ENCODE data around the gene MLH3.
A peak's percentile ranks its signal among the peaks of the same experiment; 100 is the strongest.

The MLH3 gene

DNA sequence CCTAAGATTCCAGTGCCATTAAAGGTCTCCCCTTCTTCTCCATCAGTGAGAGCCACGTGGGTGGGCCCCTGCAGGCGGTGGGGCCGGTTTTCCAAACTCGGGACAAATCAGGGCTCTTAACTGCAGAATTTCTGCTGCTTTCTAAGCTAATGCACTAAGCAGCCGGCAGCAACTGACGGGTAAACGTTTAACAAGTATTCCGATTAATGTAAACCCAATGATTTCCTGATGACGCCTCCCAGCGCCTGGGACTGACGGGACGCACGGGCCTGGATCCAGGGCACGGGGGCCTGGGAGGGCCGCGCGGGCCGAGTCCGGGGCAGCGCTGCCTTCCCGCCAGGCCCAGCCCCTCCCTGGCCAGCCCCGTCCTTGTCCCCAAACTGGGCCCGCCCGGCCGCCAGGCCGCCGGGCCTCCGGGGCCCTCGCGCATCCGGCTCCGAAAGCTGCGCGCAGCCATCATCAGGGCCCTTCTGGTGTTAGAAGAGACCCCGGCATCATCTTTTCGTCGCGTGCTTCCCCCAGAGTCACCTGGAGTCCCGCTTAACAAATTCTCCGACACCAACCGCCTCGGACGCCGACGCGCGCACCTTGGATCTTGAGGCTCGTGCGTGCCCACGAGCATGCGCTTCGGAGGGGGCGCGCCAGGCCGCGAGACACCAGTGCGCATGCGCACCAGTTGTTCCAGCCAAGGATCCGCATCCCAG lies at the start of gene MLH3:
Gene MLH3, minus strand, starts transcription at position 616 of the 704 bp plus-strand sequence. CDS start 1,812 bp downstream, outside the sequence.
- peak; percentile 91 for DNase-seq (ENCODE audit: low spot score)
- TF ChIP-seq, protein P1, sequence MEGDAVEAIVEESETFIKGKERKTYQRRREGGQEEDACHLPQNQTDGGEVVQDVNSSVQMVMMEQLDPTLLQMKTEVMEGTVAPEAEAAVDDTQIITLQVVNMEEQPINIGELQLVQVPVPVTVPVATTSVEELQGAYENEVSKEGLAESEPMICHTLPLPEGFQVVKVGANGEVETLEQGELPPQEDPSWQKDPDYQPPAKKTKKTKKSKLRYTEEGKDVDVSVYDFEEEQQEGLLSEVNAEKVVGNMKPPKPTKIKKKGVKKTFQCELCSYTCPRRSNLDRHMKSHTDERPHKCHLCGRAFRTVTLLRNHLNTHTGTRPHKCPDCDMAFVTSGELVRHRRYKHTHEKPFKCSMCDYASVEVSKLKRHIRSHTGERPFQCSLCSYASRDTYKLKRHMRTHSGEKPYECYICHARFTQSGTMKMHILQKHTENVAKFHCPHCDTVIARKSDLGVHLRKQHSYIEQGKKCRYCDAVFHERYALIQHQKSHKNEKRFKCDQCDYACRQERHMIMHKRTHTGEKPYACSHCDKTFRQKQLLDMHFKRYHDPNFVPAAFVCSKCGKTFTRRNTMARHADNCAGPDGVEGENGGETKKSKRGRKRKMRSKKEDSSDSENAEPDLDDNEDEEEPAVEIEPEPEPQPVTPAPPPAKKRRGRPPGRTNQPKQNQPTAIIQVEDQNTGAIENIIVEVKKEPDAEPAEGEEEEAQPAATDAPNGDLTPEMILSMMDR (IDR thresholded peaks at IDR 0.05; ENCODE audit: extremely low read depth, missing control alignments): no peak

DNA sequence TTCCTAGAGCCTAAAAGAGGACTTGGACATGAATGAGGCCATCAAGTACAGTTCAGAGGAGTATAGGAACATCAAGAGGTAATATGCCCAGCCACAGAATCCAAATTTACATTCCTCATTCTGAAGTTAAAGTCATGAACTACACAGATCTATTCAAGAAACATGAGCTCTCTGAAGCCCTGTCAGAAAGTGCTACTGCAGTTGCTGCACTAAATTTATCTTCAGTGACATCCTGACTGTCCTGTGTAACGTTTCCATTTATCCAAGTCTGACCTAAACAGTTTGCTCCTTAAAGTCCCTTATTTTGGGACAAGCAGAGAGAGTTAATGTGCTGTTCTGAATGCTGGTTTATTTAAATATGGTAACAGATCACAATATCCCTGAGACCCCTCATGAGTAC lies 47.4 kb upstream of the MLH3 start:
- DNase-seq (ENCODE audit: low spot score): no peak
- TF ChIP-seq, protein P1 (IDR thresholded peaks at IDR 0.05; ENCODE audit: extremely low read depth, missing control alignments): no peak

DNA sequence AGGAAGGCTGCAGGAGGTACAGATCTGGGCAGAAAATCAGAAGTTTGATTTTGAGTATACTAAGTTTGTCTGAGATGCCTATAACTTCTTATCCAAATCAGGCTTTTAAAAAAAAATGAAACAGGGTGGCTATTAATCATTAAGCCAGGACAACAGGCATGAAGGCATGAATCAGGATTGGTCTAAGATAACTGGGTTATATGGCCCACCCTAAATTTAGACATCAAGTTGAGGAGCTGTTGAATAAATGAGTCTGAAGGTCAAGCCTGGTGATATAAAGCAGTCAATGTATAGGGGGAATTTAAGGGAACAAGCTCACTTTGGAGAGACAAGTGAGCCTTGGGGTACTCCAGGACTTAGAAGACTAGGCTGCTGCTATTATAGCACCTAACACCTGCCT lies 46.9 kb upstream of the MLH3 start:
- no peak for DNase-seq (ENCODE audit: low spot score)
- TF ChIP-seq, protein P1 (IDR thresholded peaks at IDR 0.05; ENCODE audit: extremely low read depth, missing control alignments): no peak

DNA sequence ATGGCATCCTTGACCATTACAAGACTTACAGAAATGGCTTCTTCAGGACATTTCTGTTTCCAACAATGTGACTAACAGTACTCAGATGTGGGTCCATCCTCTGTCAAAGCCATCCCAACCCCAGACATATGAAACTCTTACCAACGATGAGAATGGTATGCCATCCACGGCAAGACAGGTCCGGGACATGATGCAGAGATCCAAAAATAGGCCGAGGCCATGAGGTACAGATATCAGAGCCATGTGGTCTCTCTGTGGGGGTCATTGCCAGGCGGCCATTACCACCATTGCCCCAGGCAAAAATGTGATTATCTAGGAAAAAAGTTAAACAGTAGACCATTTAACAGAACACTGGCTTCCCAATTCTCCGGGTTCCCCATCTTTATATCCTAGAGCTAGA lies 45.7 kb upstream of the MLH3 start:
- TF ChIP-seq, protein P1 (IDR thresholded peaks at IDR 0.05; ENCODE audit: extremely low read depth, missing control alignments): no peak
- DNase-seq (ENCODE audit: low spot score): no peak

DNA sequence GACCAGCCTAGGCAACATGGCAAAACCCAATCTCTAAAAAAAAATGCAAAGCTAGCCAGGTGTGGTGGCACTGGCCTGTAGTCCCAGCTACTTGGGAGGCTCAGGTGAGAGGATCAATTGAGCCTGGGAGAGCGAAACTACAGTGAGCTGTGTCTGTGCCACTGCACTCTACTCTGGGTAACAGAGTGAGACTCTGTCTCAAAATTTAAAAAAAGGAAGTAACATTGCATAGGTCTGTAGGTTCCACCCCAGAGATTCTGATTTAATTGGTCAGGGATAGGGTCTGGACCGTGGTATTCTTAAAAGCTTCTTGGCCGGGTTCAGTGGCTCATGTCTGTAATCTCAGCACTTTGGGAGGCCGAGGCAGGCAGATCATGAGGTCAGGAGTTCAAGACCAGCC lies 44.4 kb upstream of the MLH3 start:
- TF ChIP-seq, protein P1 (IDR thresholded peaks at IDR 0.05; ENCODE audit: extremely low read depth, missing control alignments): no peak
- no peak for DNase-seq (ENCODE audit: low spot score)

DNA sequence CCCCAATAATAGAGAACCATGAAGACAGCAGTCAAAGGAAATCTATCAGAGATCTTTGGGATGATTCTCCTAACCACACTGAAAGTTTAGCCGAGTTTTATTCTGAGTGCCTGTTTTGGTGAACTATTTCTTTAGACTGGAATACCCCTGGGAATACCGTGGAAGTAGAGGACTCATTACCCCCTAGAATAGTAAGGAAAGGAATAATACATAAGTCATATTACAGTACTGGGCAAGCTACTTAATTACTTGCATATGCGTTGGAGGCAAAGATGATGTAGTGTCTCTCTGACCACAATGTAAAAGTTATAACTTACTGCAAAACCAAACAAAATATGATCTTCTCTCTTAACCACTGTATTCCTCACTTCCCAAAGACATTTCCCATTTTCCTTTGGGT lies 43.6 kb upstream of the MLH3 start:
- TF ChIP-seq, protein P1 (IDR thresholded peaks at IDR 0.05; ENCODE audit: extremely low read depth, missing control alignments): no peak
- no peak for DNase-seq (ENCODE audit: low spot score)

DNA sequence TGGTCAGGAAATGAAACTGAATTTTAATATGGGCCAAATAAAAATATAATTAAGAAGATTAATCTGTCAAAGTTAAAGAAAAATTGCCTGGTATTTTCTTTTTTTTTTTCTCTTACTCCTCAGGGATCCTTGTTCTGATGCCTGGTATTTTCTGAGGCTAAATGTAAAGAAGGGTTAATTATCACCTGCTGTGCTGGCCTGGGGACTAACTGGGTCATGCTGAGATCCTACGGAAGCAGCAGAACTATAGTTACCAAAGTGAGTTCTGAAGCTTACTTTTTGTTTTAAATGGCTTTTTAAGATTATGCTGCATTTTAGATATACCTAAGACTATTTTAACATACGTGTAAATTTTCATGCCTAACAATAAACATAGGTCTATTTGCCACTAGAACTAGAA lies 41.4 kb upstream of the MLH3 start:
- TF ChIP-seq, protein P1 (IDR thresholded peaks at IDR 0.05; ENCODE audit: extremely low read depth, missing control alignments): no peak
- no peak for DNase-seq (ENCODE audit: low spot score)

All from GM20000 (cell line).